Stimulated activated CD4-positive, alpha-beta T cell treated with anti-CD3 and anti-CD28 coated beads, Interleukin-1b, Interleukin-23, amount 100 ng/mL, for 48 hours (primary cell): ENCODE data around the gene ALK.

Experiments
- DNase-seq: peaks from one replicate; pipeline ENCODE4 v3.0.0-alpha.2; 2020

The ALK gene

DNA sequence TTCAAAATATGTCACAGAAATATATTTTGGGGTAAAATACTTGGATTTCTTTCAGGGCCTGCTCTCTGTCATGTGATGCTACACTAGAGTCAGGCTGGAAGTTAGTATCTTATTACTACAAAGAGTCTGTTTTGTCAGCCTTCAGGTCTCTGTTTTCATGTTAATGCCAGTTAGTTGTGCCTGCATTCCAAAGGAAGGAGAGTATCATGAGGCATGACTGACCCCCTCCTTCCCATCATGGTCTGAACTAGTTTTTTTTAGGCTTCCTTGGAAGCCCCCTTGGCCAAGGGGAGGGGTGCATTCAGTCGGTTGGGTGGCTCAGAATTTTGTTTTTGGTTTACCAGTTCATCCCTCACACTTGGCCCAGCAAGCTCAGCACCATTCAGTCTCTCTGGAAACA is 318.0 kb downstream of the ALK start:
- no peak for DNase-seq

DNA sequence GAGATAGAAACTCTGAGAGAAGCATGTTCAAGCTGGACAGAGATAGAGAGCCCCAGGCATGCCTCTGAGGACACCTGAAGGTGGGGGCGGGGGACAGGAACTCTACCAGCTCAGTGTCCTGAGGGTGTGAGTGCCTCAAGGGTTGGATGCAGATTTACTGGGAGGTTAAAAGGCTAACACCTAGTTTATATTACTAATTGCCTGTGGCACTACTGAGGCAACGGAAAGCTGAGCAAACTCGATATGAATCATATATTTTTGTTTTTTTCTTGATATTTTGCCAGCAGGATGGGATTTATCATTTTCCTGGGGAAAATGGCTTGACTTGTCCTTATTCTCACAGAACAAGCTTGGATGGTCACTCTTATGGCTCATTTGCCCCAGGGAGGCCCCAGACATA is 319.5 kb downstream of the ALK start:
- DNase-seq = no peak

- no peak for DNase-seq
These were observed 320.1 kb downstream of the ALK start for GRCh38 chr2:29601321-29601720.

DNA sequence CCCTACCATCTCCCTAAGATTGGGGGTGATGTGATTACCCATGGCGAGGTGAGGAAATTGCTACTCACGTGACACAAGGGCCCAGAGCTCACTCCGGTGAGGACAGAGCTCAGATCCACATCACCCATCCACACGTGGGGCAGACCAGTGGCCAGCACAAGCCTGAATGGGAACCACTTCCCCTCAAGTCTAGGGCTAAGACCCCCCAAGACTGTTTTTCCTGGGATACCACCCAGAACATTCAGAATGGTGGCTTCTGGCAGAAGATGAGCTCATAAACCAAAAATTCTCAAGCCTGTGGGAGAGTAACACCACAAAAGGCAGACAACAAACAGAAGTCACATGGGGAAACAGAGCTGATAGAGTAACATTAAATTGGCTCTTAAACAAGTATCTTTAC is 321.4 kb downstream of the ALK start:
- no peak for DNase-seq

DNA sequence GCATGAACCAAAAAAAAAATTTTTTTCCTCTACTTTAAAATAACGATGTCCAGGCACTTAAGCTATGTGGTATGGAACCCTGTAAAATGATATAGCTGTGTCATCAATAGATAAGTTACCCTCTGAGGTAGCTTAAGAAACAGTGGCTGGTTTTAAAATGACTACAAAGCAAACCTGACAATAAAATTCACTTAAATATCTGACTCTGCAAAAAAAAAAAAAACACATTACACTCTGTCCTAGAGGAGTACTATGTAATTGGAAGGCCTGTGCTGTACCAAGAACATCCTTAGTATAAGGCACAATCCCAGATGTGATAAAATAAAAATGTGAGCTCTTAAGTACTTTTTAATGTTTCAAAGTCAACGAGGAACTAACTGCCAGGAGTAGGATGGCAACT is 322.4 kb downstream of the ALK start:
- no peak for DNase-seq

- DNase-seq = no peak
These were observed 324.4 kb downstream of the ALK start for GRCh38 chr2:29597035-29597434.

DNA sequence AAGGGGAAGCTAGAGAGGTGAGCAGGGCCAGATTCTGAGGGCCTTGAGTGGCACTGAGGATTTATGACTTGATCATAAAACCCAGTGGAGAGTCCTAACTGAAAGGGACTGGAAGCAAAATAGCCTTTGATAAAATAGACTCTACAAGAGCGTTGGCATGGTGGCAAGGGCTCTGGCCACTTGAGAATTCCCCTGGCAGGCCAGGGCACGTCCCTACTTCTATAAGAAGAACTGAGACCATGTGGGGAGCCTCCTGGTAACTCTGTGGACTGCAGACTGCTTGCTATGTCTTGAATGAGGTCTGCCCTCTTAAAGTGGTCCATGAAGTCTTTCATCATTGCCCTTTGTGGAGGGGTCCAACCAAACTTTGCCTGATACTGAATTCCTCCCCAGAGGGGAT is 324.8 kb downstream of the ALK start:
- DNase-seq = no peak

DNA sequence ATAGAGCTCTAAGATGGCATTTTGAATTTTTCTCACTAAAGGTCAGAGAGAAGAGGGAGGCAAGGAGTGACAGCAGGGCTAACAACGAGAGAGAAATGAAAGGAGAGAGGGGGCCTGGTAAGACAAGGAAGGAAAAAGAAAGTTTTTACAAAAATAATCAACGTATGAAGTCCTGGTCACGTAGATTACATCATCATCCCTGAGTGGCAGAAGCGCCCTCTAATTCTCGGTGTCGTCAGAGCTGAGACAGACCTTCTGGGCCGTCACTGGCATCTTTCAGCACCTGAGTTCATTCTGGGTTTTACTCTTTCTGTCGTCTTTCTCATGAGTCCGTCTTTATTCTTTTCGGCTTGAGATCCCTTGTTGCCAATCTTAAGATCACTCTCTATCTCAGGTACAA is 329.8 kb downstream of the ALK start:
- no peak for DNase-seq

DNA sequence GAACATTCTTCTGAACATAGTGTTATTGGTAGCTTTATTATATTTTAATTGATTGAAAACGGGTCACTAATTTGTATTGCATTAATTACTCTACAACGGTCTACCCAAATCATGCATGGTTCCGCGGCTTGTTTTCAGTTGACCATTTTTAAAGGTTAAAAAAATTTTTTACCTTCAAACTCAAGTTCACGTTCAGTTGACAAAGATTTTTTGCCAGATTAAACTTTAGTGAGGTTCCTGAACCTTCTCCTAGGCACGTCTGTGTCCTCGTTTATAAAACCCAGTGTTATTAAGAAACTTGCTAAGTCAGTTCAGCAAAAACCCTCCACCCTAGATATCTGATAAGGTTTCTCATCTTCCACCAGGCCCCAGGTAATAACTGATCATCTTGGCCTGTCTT is 331.2 kb downstream of the ALK start:
- no peak for DNase-seq

DNA sequence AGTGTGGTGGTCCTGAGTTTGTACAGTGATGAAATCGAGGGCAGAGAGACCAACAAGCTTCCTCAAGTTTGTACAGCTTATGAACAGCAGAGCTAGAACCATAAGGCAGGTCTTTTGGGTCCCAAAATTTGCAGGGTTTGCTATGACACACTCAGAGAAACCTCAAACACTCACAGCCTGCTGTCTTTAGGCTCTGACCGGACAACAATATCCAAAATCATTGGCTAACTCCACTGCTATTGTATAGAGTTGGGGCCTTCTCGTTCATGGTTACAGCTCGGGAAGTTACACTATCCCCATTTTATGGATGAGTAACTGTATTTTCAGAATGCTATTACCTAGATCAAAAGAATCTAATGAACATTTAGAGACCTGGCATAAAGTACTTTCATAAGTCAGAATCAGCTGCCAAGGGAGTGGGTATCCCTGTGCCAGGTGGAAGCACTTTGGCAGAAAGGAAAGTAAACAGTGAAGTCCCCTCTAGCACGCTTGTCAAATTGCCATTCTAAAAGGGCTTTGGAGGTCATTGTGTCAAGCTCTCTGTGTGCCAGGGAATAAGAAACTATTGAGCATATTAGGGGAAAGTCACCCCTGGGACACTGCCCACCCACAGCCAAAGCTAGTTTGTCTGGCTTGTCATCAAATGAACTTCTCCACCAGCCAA is 331.8 kb downstream of the ALK start:
- DNase-seq = no peak

DNA sequence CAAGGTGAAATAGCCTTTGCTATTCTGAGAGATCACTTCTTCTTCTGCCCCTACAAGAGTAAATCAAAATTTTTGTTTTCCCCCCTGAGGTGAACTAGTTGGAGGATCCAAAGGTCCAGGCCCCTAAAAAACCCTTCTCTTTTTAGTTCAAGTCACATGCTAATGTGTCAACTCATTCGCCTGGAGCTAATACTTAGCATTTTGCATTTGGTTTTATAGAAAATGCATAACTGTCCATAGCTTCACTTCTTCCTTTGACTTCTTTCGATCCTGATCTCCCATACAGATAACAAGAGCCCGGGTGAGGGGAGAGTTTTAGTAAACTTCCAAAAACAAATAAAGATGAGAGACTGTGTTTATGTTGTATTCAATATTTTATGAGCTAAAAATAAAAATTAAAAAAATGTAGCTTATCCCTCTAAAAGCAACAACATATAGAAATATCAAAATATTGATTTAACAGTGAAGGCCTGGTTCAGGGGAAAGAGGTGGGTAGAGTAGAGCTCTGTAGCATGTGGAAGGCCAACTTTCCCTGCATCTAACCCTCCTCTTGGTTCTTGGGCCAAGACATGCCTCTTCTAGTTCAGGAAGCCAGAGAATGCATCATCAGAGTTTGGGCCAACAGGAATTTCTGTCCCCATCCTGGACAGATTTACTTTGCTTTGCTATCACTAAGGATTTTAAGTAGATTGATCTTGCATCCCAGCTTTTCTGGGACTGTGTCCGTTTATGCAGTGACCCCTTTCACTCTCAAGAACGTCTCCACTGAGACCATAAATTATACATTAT is 333.8 kb downstream of the ALK start:
- DNase-seq = no peak

GRCh38 chr2:29586919-29587318 is 334.5 kb downstream of the ALK start:
- no peak for DNase-seq

GRCh38 chr2:29583548-29584156 is 337.7 kb downstream of the ALK start:
- DNase-seq = no peak

DNA sequence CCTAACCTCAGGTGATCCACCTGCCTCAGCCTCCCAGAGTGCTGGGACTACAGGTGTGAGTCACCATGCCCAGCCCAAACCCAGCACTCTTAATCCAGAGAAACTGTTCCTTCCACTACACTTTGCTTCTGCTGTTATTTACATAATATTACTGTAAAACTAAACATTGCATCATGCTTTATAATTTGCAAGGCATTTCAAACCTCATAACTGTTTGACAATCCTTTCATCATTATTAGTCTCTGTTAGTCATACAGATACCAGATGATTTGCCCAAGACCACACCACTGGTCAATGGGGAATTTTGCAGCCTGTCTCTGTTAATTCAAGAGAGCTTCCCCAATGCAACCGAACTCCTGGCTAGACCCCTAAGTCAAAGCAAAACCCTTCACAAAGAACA is 338.3 kb downstream of the ALK start:
- no peak for DNase-seq

DNA sequence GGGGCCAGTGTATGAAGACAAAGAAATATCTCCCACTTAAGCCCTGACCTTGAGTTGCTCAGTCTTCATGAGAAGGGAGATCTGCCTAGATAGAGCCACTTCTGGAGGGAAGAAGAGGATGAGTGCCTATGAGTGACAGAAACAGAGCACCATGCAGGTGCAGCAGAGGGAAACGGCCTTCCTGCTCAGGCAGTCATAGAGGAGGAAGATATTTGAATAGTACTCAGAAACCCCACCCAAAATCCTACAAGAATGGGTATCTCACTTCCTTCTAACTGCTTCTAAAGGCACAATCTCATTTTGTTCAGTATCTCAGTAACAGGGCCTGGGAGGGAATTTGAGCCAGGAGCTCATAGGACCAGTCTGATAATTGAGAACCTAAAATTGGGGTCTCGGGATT is 339.3 kb downstream of the ALK start:
- DNase-seq = no peak

GRCh38 chr2:29580223-29580622 is 341.2 kb downstream of the ALK start:
- no peak for DNase-seq

DNA sequence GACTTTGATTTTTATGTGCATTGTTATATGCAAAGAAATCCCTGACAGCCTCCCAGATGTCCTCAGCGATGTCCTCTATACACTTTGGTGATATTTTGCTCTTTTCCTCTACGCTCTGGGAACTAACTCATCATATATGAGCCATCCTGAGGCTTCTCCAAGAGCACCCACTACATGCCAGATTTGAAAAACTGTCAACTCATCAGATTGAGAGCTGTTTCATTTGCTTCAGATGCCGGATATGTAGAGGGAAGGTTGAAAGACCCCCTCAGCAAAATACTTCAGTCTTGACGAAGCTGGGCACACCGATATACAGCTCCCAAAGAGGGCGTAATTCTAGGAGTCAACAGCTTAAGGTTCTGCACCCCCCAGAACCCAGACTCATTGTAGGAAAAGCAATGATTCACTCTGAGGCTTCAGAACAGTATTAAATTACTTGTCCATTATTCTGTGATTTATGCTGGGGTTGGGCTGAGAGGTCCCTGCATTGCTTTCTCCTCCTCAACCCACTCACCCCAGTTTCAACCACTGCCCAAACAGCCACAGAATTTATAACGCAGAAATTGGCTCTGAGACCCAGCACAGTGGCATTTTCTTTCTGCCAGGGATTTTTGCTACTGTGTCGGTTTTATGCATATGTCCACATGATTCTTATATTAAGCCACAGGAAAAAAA is 341.8 kb downstream of the ALK start:
- DNase-seq = no peak

- DNase-seq = no peak
These were observed 343.2 kb downstream of the ALK start for GRCh38 chr2:29578084-29578598.

GRCh38 chr2:29576231-29576630 is 345.2 kb downstream of the ALK start:
- no peak for DNase-seq

DNA sequence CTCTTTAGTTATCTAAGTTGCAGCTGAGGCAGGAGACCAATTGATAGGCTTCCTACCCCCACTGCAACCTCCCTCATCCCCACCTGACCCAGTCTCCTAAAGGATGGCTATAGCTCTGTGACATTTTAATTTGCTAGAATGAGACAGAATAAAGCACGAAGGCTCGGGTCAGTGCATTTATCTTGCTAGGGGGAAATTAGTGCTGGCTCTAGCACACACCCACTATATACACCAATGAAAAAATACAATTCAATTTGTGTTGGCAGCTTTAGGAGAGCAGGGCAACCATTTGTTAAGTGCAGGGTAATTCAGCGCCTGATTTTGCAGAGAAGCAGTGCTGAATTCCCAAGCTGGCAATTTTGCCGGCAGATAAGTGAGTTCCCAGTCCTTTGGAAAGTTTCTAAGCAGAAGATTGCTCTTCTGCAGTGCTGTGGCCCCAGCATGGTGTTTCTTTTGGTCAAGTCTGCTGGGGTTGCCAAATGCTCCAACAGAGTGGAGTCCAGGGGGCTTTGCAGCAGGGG is 346.0 kb downstream of the ALK start:
- no peak for DNase-seq

DNA sequence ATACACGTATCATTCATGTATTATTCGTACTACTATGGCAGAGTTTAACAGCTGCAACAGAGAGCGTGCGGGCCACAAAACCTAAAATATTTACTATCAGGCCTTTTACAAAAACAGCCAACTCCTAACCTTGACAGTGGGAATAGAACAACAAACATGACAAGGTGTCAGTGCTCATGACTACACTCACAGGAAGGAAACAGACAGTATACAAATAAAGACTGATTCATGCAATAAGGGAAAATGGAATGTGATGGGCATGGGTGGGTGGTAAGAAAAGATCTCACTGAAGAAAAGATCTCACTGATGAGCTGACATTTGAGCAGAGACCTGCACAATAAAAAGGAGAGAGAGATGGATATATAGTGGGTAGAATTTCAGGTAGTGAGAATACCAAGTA is 347.8 kb downstream of the ALK start:
- DNase-seq = no peak

GRCh38 chr2:29573147-29573546 is 348.2 kb downstream of the ALK start:
- no peak for DNase-seq

GRCh38 chr2:29570539-29570938 is 350.8 kb downstream of the ALK start:
- no peak for DNase-seq
